ENCODE results near the gene AMDHD1. TPM values are rescaled to one million over a fixed set of nuclear protein-coding genes. Genes with fewer than 3 reads are reported as not detected.

The AMDHD1 gene
- total RNA-seq, 1 donor from 2014 or later = 0.35 TPM

Other genes with a start within 250 kb of the AMDHD1 start
- 76.5 TPM for gene NTN4, start 152.6 kb upstream of the AMDHD1 start, total RNA-seq
- 11.4 TPM for gene SNRPF, start 84.4 kb upstream of the AMDHD1 start, total RNA-seq
- gene CCDC38, start 717 bp upstream of the AMDHD1 start, total RNA-seq = 0.15 TPM
- gene HAL, start 53.0 kb downstream of the AMDHD1 start, total RNA-seq = 0.27 TPM
- 42.0 TPM for gene LTA4H, start 92.3 kb downstream of the AMDHD1 start, total RNA-seq